GM12892 (cell line): Measurements from ENCODE around the gene ICE1.

Experiments
- POLR2A ChIP-seq: IDR thresholded peaks from 2 replicates; pipeline ENCODE4 v1.6.1; 2011; ENCODE audit warnings: low read depth, low read length, control low read depth
- POLR2AphosphoS5 ChIP-seq: IDR thresholded peaks from 2 replicates; pipeline ENCODE4 v1.6.1; 2011; ENCODE audit warnings: low read depth, low read length, control low read depth
- TAF1 ChIP-seq: IDR thresholded peaks from 2 replicates; pipeline ENCODE4 v1.6.1; 2011; ENCODE audit warnings: low read depth, mild to moderate bottlenecking, control low read depth, low read length, borderline replicate concordance

GRCh38 chr5:5451863-5452262 is 29.4 kb downstream of the ICE1 start:
- no peak for TF ChIP-seq POLR2AphosphoS5
- no peak for TF ChIP-seq POLR2A
- TF ChIP-seq TAF1 = no peak
